Stimulated activated CD4-positive, alpha-beta T cell treated with anti-CD3 and anti-CD28 coated beads, Interleukin-2, amount 100 ng/mL, for 4 hours (primary cell): ENCODE measurements around the gene FAM219B.

ENCODE experiments used
- DNase-seq: peaks from one replicate; pipeline ENCODE4 v3.0.0-alpha.2; 2020; ENCODE audit warnings: low read depth

FAM219B gene

GRCh38 chr15:74873036-74873755 lies 33.5 kb downstream of the FAM219B start, which contains the start of gene SCAMP2:
TSS of gene SCAMP2 (minus strand) at chr15:74873365. CDS start at chr15:74873255, 110 bp downstream.
- peak; percentile 81 for DNase-seq

- DNase-seq, result no peak
Measured at GRCh38 chr15:74872702-74873035, 34.0 kb downstream of the FAM219B start.

DNA sequence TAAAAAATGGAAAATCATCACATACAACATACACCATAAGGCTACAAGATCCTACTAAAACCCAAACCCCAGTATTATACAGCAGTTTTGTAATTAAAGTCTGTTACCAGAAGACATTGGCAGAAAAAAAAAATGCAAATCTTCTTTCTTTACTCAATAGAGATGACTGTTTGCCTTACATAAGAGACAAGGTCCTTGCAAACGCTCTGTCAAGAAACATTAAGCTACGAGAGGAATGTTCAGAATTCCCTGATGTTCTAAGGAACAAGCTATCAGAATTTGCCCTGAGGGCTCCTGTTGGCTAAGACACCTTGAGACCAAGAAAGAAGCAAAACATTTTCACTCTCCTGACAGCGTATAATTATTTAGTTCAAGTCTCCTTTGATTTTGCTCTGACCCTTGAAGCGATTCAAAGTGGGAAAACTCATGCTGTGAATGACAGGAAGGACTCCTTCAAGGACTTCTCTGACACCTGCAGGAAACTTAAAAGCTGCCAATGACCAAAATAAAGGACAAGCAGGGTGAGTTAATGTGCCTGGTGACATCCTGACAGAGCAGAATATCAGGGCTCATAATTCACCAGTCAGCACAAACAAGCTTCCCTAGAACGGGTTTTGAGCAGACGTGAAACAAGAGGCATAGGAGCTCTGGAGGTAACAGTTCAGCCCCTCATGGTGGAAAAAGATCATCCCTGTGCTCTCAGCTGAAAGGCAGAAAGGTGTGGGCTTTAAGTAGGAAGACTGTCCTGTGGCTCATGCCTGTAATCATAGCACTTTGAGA lies 36.0 kb downstream of the FAM219B start:
- DNase-seq, result no peak

GRCh38 chr15:74869726-74870407 lies 36.8 kb downstream of the FAM219B start:
- no peak for DNase-seq

DNA sequence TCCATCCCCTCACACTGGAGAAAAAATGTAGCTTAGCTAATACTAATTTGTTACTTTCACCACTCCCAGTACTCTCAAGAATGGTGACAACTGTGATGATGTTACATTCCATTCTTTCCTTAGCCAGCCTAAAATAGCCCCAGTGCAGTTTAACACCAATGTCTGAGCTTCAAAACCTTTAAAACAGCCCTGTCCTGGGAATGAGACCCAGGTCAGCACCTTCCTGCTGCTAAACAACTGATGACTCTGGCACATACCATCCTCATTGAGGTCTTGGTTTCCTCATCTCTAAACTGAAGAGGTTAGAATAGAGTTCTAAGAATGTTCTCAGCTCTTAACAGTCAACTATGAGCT lies 37.3 kb downstream of the FAM219B start:
- DNase-seq, result no peak

DNA sequence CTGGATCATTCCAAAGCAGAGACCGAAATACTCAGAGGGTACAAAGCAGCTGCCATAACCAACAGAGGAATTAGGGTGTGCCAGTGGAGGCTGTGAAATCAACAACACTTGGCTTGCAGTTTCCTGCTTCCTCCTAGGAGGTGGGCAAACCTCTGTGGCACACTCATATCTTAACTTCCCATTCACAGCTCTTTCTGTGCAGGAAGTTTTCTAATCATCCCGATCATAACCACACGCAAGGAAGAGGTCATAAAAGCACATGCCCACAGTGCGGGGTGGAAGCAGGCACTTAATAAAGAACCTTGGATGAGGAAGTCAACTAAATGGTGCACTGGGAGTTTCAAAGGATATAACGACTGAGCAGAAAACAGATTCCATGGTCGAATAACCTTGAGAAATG lies 38.6 kb downstream of the FAM219B start:
- DNase-seq, result no peak

DNA sequence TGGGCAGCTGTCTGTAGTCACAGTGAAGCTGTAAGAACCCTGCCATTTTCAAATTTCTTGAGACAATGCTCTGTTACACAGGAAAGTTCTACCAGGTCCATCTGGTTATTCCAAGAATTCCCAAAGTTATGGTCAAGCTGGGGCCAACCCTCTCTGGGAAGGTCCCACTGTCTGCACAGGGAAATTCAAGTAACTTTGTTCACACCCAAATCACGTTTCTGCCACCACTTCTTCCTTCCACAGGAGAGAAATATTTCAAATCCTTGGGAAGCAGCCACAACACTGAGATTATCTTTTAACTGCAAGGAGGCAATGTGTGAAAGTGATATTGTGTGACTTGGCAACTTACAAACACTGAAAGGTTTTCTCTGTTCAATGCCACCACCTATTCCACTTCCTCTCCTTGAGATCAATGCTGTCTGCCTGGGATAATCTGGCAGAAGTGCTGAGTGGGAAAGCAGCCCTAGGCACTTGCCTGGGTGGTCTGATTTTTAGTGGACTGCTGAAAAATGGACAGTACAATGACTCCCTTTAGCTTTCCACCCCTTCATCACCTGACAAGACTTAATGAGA lies 39.1 kb downstream of the FAM219B start:
- DNase-seq, result no peak

GRCh38 chr15:74866090-74866489 lies 40.6 kb downstream of the FAM219B start:
- DNase-seq, result no peak

DNA sequence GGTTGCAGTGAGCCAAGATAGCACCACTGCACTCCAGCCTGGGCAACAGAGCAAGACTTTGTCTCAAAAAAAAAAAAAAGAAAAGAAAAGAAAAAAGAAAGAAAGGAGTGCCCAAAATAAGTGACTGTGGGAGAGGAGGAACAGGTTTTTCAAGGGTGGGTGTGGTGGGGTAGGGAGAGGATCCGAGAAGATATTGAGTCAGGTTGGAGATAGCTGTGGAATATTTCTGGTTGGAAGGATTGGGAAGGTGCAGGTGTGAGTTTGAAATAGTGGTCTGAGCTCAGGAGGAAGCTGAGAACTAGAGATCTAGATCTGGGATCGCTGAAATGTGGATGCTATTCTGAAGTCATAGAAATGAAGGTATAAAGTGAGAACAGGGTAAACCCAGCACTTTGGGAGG lies 41.3 kb downstream of the FAM219B start:
- DNase-seq, result no peak

- DNase-seq, result no peak
Measured at GRCh38 chr15:74864296-74864695, 42.4 kb downstream of the FAM219B start.

GRCh38 chr15:74863239-74864056 lies 43.2 kb downstream of the FAM219B start:
- DNase-seq, result no peak

DNA sequence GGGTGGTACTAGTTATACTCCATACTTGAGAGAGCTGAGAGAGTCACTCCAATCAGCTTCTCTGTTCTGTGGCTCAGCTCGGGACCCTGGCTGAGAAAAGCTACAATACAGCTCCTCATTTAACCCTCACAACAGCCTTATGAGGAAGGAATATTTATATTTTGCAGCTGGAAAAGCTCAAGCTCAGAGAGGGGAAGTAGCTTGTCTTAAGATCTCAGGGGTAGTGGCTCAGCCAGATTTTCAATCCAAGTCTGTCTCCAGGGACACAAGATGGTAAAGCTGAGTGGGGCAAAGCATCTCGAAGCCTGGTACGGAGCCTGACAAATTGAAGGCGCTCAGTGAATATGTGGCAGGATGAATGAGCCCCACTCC lies 48.3 kb downstream of the FAM219B start:
- DNase-seq, result no peak

DNA sequence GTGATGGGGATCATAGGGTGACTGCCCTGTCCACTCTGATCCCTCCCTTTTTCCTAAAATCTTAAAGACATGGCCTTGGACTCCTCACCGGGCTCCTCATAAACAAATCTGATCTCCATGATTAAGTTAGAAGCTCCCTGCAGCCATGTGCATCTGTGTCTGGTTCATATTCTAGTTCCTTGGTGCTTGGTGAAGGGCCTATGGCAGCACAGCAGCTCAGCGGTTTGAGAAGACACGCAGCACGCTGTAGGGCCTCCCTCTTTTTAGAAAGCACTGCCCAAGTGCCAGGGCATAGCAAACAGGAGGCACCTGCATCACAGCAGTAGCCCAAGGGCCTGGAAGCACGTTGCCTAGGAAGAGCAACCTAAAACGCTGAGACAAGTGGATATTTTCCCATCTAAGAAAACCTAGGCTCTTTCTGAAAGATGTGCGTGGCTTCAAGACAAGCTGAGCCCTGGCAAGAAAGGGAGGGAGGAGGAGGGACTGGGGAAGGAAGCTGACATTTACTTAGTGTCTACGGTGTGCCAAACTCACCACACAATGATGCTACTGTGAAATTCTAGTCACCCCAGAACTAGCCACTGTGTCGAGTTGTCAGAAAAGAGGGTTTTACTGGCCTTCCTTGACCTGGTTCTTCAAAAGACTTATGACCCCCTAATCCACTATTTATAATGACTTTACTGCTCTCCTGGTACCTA lies 48.8 kb downstream of the FAM219B start:
- no peak for DNase-seq

GRCh38 chr15:74857082-74857655 lies 49.5 kb downstream of the FAM219B start:
- no peak for DNase-seq

- no peak for DNase-seq
Measured at GRCh38 chr15:74856537-74856936, 50.1 kb downstream of the FAM219B start.

DNA sequence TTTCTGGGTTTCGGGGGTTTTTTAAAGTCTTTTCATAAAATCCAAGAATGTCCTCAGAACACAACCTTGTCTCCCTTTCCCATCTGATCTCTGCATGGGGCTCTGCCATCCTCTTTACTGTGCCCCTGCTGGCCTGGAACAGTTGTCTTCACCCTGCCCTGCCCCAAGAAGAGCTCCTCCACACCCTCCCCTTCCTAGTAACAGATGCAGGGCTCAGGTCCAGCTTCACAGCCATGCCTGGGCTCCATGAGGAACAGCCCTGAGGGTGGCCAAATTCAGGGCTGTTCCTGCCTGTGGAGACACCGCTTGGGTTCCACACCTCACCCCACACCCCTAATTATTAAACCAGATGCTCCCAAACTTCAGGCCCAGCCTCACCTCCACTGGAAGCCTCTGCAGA lies 50.8 kb downstream of the FAM219B start:
- DNase-seq, result no peak

DNA sequence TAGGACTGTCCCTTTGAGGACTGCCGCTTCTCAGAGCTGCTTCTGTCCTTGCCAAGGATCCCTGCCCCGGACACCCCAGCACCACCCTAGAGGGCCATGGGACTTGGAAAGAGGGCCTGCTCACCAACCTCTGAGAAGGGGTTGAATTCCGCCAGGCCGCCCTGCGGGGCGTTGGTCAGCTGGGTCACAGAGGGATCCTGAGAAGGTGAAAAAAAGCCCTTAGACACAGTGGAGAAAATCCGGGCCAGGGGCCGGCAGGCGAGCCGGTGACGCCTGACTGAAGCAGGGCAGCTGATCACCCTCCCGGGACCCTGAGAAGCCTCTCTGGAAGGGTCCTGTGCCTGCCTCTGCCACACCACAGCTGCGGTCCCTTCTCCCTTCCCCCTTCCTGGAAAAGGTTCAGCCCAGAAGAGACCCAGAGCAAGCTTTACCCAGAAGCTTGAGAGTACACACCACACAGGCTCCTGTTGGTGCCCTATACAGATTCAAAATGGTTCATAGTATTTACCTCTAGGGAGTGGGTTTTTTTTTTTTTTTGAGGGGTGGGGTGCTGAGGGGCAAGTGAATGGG lies 52.1 kb downstream of the FAM219B start:
- DNase-seq, result no peak

DNA sequence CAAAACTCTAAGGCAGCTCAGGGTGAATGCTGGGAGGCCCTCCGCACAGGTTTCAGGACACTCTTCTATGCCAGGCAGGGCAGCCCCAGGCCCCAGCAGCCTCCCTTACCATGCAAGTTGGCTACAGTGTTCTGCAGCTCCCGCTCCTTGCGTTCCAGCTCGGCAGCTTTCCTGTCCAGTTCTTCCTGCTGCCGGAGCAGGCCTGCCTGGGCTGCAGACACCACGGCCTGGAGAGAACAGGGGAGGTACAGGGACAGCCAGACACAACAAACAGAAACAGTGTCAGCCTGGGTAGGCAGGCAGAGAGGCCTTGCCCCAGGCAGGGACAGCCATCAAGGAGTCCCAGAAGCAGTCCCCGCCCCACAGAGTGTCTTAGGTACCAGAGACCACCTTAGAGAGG lies 54.7 kb downstream of the FAM219B start:
- no peak for DNase-seq

- DNase-seq, result no peak
Measured at GRCh38 chr15:74850393-74850792, 56.3 kb downstream of the FAM219B start.
